NB4 (cell line): Measurements from ENCODE around the gene TRIP13.

Experiments used
- POLR2A ChIP-seq: IDR thresholded peaks from 2 replicates; pipeline ENCODE4 v1.6.1; 2011; ENCODE audit warnings: mild to moderate bottlenecking; ENCODE audit not compliant: insufficient read length; ENCODE audit errors: extremely low read depth
- TF ChIP-seq, protein P1 (sequence below): IDR thresholded peaks from one replicate; pipeline ENCODE4 v1.5.1; 2012; ENCODE audit warnings: low read depth, low read length

GRCh38 chr5:873328-873727 is 19.4 kb upstream of the TRIP13 start:
- TF ChIP-seq, protein P1, sequence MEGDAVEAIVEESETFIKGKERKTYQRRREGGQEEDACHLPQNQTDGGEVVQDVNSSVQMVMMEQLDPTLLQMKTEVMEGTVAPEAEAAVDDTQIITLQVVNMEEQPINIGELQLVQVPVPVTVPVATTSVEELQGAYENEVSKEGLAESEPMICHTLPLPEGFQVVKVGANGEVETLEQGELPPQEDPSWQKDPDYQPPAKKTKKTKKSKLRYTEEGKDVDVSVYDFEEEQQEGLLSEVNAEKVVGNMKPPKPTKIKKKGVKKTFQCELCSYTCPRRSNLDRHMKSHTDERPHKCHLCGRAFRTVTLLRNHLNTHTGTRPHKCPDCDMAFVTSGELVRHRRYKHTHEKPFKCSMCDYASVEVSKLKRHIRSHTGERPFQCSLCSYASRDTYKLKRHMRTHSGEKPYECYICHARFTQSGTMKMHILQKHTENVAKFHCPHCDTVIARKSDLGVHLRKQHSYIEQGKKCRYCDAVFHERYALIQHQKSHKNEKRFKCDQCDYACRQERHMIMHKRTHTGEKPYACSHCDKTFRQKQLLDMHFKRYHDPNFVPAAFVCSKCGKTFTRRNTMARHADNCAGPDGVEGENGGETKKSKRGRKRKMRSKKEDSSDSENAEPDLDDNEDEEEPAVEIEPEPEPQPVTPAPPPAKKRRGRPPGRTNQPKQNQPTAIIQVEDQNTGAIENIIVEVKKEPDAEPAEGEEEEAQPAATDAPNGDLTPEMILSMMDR: no peak
- TF ChIP-seq POLR2A: no peak
